H1 (cell line): ENCODE results near the gene CCSAP. TPM values are rescaled to one million over a fixed set of nuclear protein-coding genes. Genes with fewer than 3 reads are reported as not detected.

ENCODE experiments used
- BACH1 ChIP-seq: IDR thresholded peaks from 2 replicates; pipeline ENCODE4 v1.6.1; 2012; ENCODE audit warnings: low read length, improper control_type of control experiment
- SIN3A ChIP-seq, 2 experiments: IDR thresholded peaks in 1 of 2; conservative IDR thresholded peaks in 1 of 2; 2 replicates each; pipeline ENCODE4 v1.6.1; 2011 to 2012; ENCODE audit warnings: low read length in 2 of 2, improper control_type of control experiment in 1 of 2, low read depth in 1 of 2, mild to moderate bottlenecking in 1 of 2
- TAF7 ChIP-seq: optimal IDR thresholded peaks from 2 replicates; pipeline ENCODE3; 2011; ENCODE audit warnings: low read depth, mild to moderate bottlenecking, inconsistent platforms, low read length, moderate library complexity, borderline replicate concordance
- polyA plus RNA-seq, 7 experiments: library from polyadenylated mRNA; depleted of rRNA in 3 of 7; stranded (reverse) in 5 of 7; unstranded in 2 of 7; fragments of >200 nt in 5 of 7; fragments of 200-250 nt in 2 of 7; gene quantifications; 1 replicate in 5 of 7; 2 replicates in 1 of 7; 4 replicates in 1 of 7; pipeline versions ENCODE4 v1.2.1 to v1.2.3, GENCODE V29; 2011 to 2013; ENCODE audit warnings: missing spikeins in 2 of 7, mixed read lengths in 2 of 7
- total RNA-seq: library from RNA; stranded (reverse); fragmentation: NEBNext Ultra II Directional; extraction: Animal tissue kit (Norgen Biotek cat#: 25700); gene quantifications from 2 replicates; pipeline ENCODE4 v1.2.1, GENCODE V29; 2021
- TF ChIP-seq, protein P1 (sequence below): IDR thresholded peaks from 2 replicates; pipeline ENCODE4 v1.6.1; 2011; ENCODE audit warnings: low read depth, mild to moderate bottlenecking, low read length; ENCODE audit not compliant: insufficient read depth

Gene CCSAP
- total and polyA plus RNA-seq, 2 of the 8 experiments (the other 6 are each of a cell fraction or from before 2014, with no cell fraction given), result 3.5 to 17.2 TPM

- TF ChIP-seq, protein P1, sequence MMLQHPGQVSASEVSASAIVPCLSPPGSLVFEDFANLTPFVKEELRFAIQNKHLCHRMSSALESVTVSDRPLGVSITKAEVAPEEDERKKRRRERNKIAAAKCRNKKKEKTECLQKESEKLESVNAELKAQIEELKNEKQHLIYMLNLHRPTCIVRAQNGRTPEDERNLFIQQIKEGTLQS, result no peak
- TF ChIP-seq BACH1 (no peak), TAF7 (no peak), SIN3A (conservative IDR thresholded peaks at IDR 0.05 in 1 of 2, IDR thresholded peaks at IDR 0.05 in 1 of 2; ENCODE audit: low read depth in 1 of 2, low read length in 2 of 2) (no peak)
Observed at GRCh38 chr1:229319487-229319886, 23.4 kb downstream of the CCSAP start (continued).
